Mesendoderm (in vitro differentiated cells): ENCODE results near the gene IKBKE.

Source experiments
- DNase-seq: peaks from one replicate; pipeline ENCODE4 v3.0.0; 2013
- H2AK5ac ChIP-seq: 2 replicates; pipeline ENCODE4 v1.6.1; 2013; ENCODE audit warnings: low read length, inconsistent platforms
- H2BK120ac ChIP-seq: 2 replicates; pipeline ENCODE4 v1.6.1; 2013; ENCODE audit warnings: low read depth, mild to moderate bottlenecking, low read length, moderate library complexity, mixed read lengths
- H2BK15ac ChIP-seq: replicated peaks from 2 replicates; pipeline ENCODE4 v1.6.1; 2013; ENCODE audit warnings: low read depth, mild to moderate bottlenecking, moderate library complexity
- H2BK5ac ChIP-seq: 2 replicates; pipeline ENCODE4 v1.6.1; 2013; ENCODE audit warnings: low read length, inconsistent platforms
- H3K18ac ChIP-seq: 2 replicates; pipeline ENCODE4 v1.6.1; 2013; ENCODE audit warnings: mild to moderate bottlenecking, low read length, mixed read lengths
- H3K23ac ChIP-seq: one replicate; pipeline ENCODE4 v1.6.1; 2013; ENCODE audit warnings: low read length
- H3K27ac ChIP-seq: 2 replicates; pipeline ENCODE4 v1.5.1; 2013; ENCODE audit warnings: low read depth, mild to moderate bottlenecking, inconsistent platforms, low read length, moderate library complexity
- H3K27me3 ChIP-seq: 2 replicates; pipeline ENCODE4 v1.6.1; 2013; ENCODE audit warnings: low read length, control low read depth, mild to moderate bottlenecking, inconsistent platforms; ENCODE audit not compliant: insufficient read depth, poor library complexity
- H3K36me3 ChIP-seq: 2 replicates; pipeline ENCODE4 v1.6.1; 2013; ENCODE audit warnings: low read length, inconsistent platforms; ENCODE audit not compliant: control insufficient read depth, insufficient read depth
- H3K4ac ChIP-seq: one replicate; pipeline ENCODE4 v1.6.1; 2013; ENCODE audit warnings: low read depth, mild to moderate bottlenecking, low read length, moderate library complexity
- H3K4me1 ChIP-seq: 2 replicates; pipeline ENCODE4 v1.6.1; 2013; ENCODE audit warnings: low read depth, low read length, inconsistent platforms; ENCODE audit not compliant: control insufficient read depth
- H3K4me2 ChIP-seq: 2 replicates; pipeline ENCODE4 v1.6.1; 2013; ENCODE audit warnings: low read length
- H3K4me3 ChIP-seq: 2 replicates; pipeline ENCODE4 v1.5.1; 2013; ENCODE audit warnings: mild to moderate bottlenecking, low read length
- H3K56ac ChIP-seq: one replicate; pipeline ENCODE4 v1.6.1; 2013; ENCODE audit warnings: low read length
- H3K79me1 ChIP-seq: 2 replicates; pipeline ENCODE4 v1.6.1; 2013; ENCODE audit warnings: low read length, inconsistent platforms
- H3K79me2 ChIP-seq: 2 replicates; pipeline ENCODE4 v1.6.1; 2013; ENCODE audit warnings: mild to moderate bottlenecking, low read length; ENCODE audit not compliant: control insufficient read depth, insufficient read depth
- H3K9ac ChIP-seq: 2 replicates; pipeline ENCODE4 v1.6.1; 2013; ENCODE audit warnings: low read length, inconsistent platforms
- H4K5ac ChIP-seq: one replicate; pipeline ENCODE4 v1.6.1; 2013; ENCODE audit warnings: low read length
- H4K8ac ChIP-seq: one replicate; pipeline ENCODE4 v1.6.1; 2013; ENCODE audit warnings: low read depth, mild to moderate bottlenecking, control low read depth, low read length, moderate library complexity
- WGBS: extraction: QIAGEN DNeasy Blood & Tissue Kit; methylation state at CpG from one replicate; pipeline ENCODE4 v1.1.7; 2013; ENCODE audit warnings: low lambda C conversion rate, missing lambda C conversion rate; ENCODE audit not compliant: insufficient coverage; ENCODE audit errors: extremely low coverage; 5-methylcytosine and 5-hydroxymethylcytosine counted together

The IKBKE gene

GRCh38 chr1:206513312-206514111 lies 43.2 kb downstream of the IKBKE start:
- H4K5ac ChIP-seq, result no peak overlapping the region
- H2AK5ac ChIP-seq, result no peak overlapping the region
- no peak overlapping the region for H3K4ac ChIP-seq
- WGBS, result no CpG with 5 or more reads among the region's 11 CpGs
- no peak for DNase-seq
- no peak overlapping the region for H2BK5ac ChIP-seq
- no peak overlapping the region for H3K56ac ChIP-seq
- H3K27ac ChIP-seq, result no peak overlapping the region
- H3K27me3 ChIP-seq, result peaks cover 7% of the 10 kb centered on the region
- no peaks in the 10 kb centered on the region for H3K79me1 ChIP-seq
- H3K9ac ChIP-seq, result no peak overlapping the region
- H3K4me2 ChIP-seq, result no peak overlapping the region
- H3K36me3 ChIP-seq, result no peaks in the 10 kb centered on the region
- H2BK15ac ChIP-seq, result no peak overlapping the region
- no peak overlapping the region for H3K4me3 ChIP-seq
- H3K79me2 ChIP-seq, result no peaks in the 10 kb centered on the region
- H3K18ac ChIP-seq, result no peak overlapping the region
- no peaks in the 10 kb centered on the region for H3K4me1 ChIP-seq
- no peak overlapping the region for H2BK120ac ChIP-seq
- H4K8ac ChIP-seq, result no peak overlapping the region
- no peak overlapping the region for H3K23ac ChIP-seq

GRCh38 chr1:206514813-206515387 lies 44.6 kb downstream of the IKBKE start:
- no peak overlapping the region for H4K8ac ChIP-seq
- no CpG with 5 or more reads among the region's 5 CpGs for WGBS
- no peaks in the 10 kb centered on the region for H3K36me3 ChIP-seq
- no peak overlapping the region for H2BK120ac ChIP-seq
- no peaks in the 10 kb centered on the region for H3K79me2 ChIP-seq
- H3K18ac ChIP-seq, result no peak overlapping the region
- H2AK5ac ChIP-seq, result no peak overlapping the region
- H3K23ac ChIP-seq, result no peak overlapping the region
- no peak overlapping the region for H3K4me3 ChIP-seq
- no peak overlapping the region for H3K4me2 ChIP-seq
- peaks cover under 1% of the 10 kb centered on the region for H3K27me3 ChIP-seq
- H3K79me1 ChIP-seq, result no peaks in the 10 kb centered on the region
- no peak overlapping the region for H4K5ac ChIP-seq
- H3K56ac ChIP-seq, result no peak overlapping the region
- no peak overlapping the region for H2BK5ac ChIP-seq
- no peak for DNase-seq
- no peaks in the 10 kb centered on the region for H3K4me1 ChIP-seq
- H2BK15ac ChIP-seq, result no peak overlapping the region
- H3K27ac ChIP-seq, result no peak overlapping the region
- H3K9ac ChIP-seq, result no peak overlapping the region
- no peak overlapping the region for H3K4ac ChIP-seq

- H3K9ac ChIP-seq, result no peak overlapping the region
- no peak overlapping the region for H3K4ac ChIP-seq
- no peaks in the 10 kb centered on the region for H3K27me3 ChIP-seq
- no peak overlapping the region for H3K18ac ChIP-seq
- DNase-seq, result no peak
- H3K23ac ChIP-seq, result no peak overlapping the region
- no peak overlapping the region for H4K8ac ChIP-seq
- no peak overlapping the region for H4K5ac ChIP-seq
- H3K79me2 ChIP-seq, result no peaks in the 10 kb centered on the region
- no CpG with 5 or more reads among the region's 5 CpGs for WGBS
- no peak overlapping the region for H3K4me2 ChIP-seq
- no peak overlapping the region for H2BK120ac ChIP-seq
- no peak overlapping the region for H3K27ac ChIP-seq
- no peak overlapping the region for H2BK15ac ChIP-seq
- no peaks in the 10 kb centered on the region for H3K79me1 ChIP-seq
- no peak overlapping the region for H3K56ac ChIP-seq
- no peak overlapping the region for H2BK5ac ChIP-seq
- H3K4me3 ChIP-seq, result no peak overlapping the region
- no peaks in the 10 kb centered on the region for H3K4me1 ChIP-seq
- H2AK5ac ChIP-seq, result no peak overlapping the region
- H3K36me3 ChIP-seq, result no peaks in the 10 kb centered on the region
Measured at GRCh38 chr1:206516728-206516990, 46.4 kb downstream of the IKBKE start.

- Histone ChIP-seq H3K4ac (no peak overlapping the region), H4K5ac (no peak overlapping the region), H3K23ac (no peak overlapping the region), H3K27me3 (no peaks in the 10 kb centered on the region), H3K9ac (no peak overlapping the region), H2BK5ac (no peak overlapping the region), H3K4me1 (no peaks in the 10 kb centered on the region), H3K4me3 (no peak overlapping the region), H2BK15ac (no peak overlapping the region), H3K27ac (no peak overlapping the region), H2AK5ac (no peak overlapping the region), H3K36me3 (no peaks in the 10 kb centered on the region), H3K79me1 (no peaks in the 10 kb centered on the region), H2BK120ac (no peak overlapping the region), H3K56ac (no peak overlapping the region), H3K18ac (no peak overlapping the region), H3K4me2 (no peak overlapping the region), H4K8ac (no peak overlapping the region), H3K79me2 (no peaks in the 10 kb centered on the region)
- no CpG with 5 or more reads among the region's 8 CpGs for WGBS
- DNase-seq, result no peak
Measured at GRCh38 chr1:206517784-206518183, 47.5 kb downstream of the IKBKE start.

DNA sequence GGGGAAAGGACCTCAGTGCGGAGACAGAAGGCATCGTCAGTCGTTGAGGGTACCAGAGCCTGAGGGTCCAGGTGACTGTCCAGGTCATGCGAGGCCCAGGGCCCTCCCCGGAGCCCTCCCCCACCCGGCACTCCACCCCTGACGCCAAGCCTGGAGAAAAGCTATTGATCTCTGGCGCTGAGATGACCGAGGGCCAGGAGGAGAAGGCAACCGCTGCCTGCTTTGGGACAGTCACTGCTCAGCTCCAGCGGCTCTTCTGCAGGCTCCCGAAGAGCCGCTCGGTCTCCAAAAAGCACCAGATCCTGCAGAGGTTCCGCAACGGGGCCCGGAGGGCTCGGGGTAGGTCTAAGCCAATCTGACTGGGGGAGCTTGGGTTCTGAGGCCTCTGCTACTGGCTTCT lies 47.9 kb downstream of the IKBKE start:
- H2AK5ac ChIP-seq, result no peak overlapping the region
- no peak overlapping the region for H3K23ac ChIP-seq
- no peak overlapping the region for H2BK15ac ChIP-seq
- no peaks in the 10 kb centered on the region for H3K27me3 ChIP-seq
- no peak overlapping the region for H3K4me3 ChIP-seq
- no peak overlapping the region for H3K4me2 ChIP-seq
- H2BK5ac ChIP-seq, result no peak overlapping the region
- H4K8ac ChIP-seq, result no peak overlapping the region
- no peak overlapping the region for H3K18ac ChIP-seq
- no peak overlapping the region for H3K56ac ChIP-seq
- H3K79me1 ChIP-seq, result no peaks in the 10 kb centered on the region
- H2BK120ac ChIP-seq, result no peak overlapping the region
- no peak overlapping the region for H3K9ac ChIP-seq
- no peak overlapping the region for H4K5ac ChIP-seq
- no peaks in the 10 kb centered on the region for H3K79me2 ChIP-seq
- no peaks in the 10 kb centered on the region for H3K36me3 ChIP-seq
- H3K27ac ChIP-seq, result no peak overlapping the region
- no peaks in the 10 kb centered on the region for H3K4me1 ChIP-seq
- H3K4ac ChIP-seq, result no peak overlapping the region
- WGBS, result no CpG with 5 or more reads among the region's 18 CpGs
- no peak for DNase-seq

DNA sequence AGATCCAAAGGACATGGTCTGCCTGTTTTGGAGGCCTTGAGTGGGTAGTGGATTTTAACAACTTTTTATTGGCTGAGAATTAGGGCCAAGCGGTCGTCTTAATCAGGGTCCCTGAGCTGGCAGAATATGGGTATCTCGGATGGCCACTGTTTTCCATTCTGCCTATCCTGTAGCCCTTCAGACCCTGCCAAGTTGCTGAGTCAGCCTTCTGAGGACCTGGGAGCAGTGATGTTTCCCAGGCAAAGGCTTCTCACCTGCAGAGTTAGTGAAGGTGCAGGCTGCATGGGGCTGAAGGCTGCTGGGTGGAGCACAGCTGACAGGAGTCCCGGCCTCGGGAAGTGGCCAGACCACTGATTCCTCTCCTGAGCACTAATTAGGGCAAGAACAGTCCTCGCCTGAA lies 48.5 kb downstream of the IKBKE start:
- H3K9ac ChIP-seq, result no peak overlapping the region
- H3K23ac ChIP-seq, result no peak overlapping the region
- no peaks in the 10 kb centered on the region for H3K27me3 ChIP-seq
- no peak overlapping the region for H3K56ac ChIP-seq
- H4K5ac ChIP-seq, result no peak overlapping the region
- DNase-seq, result no peak
- no peaks in the 10 kb centered on the region for H3K36me3 ChIP-seq
- no peak overlapping the region for H3K18ac ChIP-seq
- no peak overlapping the region for H4K8ac ChIP-seq
- H2BK5ac ChIP-seq, result no peak overlapping the region
- no peak overlapping the region for H2AK5ac ChIP-seq
- no peak overlapping the region for H3K4ac ChIP-seq
- no peak overlapping the region for H2BK120ac ChIP-seq
- no peaks in the 10 kb centered on the region for H3K79me1 ChIP-seq
- H3K4me2 ChIP-seq, result no peak overlapping the region
- no peak overlapping the region for H3K27ac ChIP-seq
- no peak overlapping the region for H3K4me3 ChIP-seq
- H3K79me2 ChIP-seq, result no peaks in the 10 kb centered on the region
- no peaks in the 10 kb centered on the region for H3K4me1 ChIP-seq
- WGBS, result no CpG with 5 or more reads among the region's 6 CpGs
- H2BK15ac ChIP-seq, result no peak overlapping the region
